Measurements from ENCODE around the gene NEDD4L.
"Not testable (repeated sequence)": the region's sequence is repeated elsewhere in the genome, so short reads cannot be mapped to it uniquely, and the experiment has no call there.

Gene NEDD4L

DNA sequence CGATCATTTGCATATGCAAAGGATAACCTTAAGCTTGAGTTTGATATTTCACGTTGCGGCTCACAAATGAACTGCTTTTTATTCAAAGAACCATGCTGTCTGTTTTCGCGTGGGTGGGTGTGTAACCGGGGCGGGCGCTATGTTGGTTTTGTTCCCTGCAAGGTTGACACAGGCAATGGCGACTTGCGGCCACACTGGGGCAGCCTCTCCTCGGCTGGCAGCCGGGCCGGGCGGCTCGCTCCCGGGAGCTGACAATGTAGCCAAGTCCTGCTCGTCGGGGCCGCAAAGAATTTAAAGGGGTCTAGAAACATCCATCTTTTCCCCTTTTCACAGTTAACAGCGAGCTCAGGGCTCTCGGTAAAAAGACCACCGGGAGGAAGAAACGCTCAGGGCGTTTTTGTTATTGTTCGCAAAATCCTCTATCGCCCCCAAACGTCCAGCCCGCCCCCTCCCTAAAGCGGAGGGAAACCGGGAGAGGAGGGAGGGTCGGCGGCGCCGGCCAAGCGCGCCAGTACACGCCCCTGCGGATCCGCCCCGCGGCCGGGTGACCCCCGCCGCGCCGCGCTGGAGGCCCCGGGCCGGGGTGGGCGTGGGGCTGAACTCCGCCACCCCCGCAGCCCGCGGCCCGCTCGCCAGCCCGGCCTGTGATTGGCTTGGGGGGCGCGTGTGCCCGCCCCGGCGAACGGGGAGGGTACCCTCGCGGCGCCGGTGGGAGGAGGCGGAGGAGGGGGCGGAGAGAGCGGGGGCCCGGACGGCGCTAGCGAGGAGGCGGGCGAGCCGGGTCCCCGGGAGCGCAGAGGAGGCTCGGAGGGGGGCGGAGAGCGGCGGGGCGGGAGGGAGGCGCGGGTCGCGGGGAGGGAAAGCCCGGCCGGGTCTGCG lies at the start of gene NEDD4L:
NEDD4L (plus strand) TSS at position 736 of the 879 bp plus-strand sequence. CDS start 435 bp downstream, outside the sequence.
- in situ Hi-C loops (cut with MboI; ENCODE audit: low sequenced_read_pairs), result no loop called here

DNA sequence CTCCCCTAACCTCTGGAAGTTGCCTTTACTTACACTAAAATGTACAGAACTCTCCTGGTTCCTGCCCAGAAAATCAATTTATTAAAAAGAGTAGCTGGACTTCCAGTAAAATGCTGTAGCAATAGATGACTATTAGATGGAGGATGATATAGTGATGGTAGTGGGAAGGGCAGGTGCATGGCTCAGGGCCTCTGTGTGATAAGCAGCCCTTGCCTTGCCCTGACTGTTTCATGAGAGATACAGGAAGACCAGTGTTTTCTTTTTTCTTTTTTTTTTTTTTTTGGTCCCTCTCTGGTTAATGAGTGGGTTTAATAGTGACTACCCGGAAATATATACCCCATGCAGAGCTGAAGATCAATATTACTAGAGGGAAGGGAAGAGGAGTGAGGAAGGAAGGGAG lies 48.7 kb upstream of the NEDD4L start:
- in situ Hi-C loops (cut with MboI; ENCODE audit: low sequenced_read_pairs), result no loop called here

DNA sequence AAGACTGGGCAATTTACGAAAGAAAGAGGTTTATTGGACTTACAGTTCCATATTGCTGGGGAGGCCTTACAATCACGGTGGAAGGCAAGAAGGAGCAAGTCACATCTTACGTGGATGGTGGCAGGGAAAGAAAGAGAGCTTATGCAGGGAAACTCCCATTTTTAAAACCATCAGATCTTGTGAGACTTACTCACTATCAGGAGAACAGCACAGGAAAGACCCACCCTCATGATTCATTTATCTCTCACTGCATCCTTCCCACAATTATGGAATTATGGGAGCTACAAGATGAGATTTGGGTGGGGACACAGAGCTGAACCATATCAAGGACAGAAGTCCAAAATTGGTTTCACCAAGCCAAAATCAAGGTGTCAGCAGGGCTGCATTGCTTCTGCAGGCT lies 47.1 kb upstream of the NEDD4L start:
- in situ Hi-C loops (cut with MboI; ENCODE audit: low sequenced_read_pairs), result not testable (repeated sequence)

DNA sequence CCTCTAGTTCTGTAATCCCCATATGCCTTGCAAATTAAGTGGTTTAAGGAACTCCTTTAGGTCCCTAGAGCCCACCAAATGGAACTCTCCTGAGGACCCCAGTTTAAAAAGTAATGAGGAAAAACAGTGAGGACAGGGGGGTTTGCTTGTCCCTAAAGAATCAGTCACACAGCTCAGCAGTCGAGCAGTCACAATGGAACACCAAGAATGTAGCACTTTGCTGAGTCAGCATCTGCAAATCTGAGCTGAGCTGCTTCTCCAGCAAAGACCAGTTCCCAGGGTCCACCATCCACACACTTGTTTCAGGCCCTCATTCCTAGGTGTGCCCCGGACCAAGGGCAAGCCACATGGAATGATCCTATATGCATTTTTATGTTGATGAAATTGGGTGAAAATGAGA lies 46.2 kb upstream of the NEDD4L start:
- in situ Hi-C loops (cut with MboI; ENCODE audit: low sequenced_read_pairs), result no loop called here

DNA sequence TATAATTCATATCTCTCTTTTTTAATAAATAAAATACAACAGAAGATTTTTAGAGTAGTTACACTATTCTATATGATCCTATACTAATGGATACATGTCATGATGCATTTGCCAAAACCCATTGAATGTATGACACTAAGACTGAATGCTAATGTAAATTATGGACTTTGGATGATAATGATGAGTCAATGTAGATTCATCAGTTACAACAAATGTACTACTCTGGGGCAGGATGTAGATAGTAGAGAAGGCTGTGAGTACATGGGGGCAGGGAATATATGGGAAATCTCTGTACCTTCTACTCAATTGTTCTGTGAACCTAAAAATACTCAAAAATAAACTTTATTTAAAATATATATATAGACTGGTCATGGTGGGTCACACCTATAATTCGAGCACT lies 45.6 kb upstream of the NEDD4L start:
- in situ Hi-C loops (cut with MboI; ENCODE audit: low sequenced_read_pairs), result no loop called here

DNA sequence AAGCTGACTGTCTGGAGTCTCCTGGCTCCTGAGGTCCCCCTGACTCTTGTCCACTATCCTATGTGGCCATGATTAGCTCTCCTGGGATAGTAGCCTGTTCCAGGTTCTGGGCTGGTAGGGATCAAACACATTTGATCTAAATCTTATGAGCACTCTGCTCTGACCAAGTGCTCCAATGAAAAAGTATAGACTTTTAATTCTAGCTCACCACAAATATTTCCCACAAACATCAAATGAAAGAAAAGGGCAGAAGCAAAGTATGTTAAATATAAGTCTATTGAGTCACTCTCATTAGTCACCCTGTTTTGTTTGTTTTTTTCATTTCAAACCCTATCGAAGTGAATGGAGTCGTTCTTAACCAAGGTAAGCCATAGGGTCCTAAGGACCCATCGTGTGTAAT lies 39.7 kb upstream of the NEDD4L start:
- in situ Hi-C loops (cut with MboI; ENCODE audit: low sequenced_read_pairs), result no loop called here

DNA sequence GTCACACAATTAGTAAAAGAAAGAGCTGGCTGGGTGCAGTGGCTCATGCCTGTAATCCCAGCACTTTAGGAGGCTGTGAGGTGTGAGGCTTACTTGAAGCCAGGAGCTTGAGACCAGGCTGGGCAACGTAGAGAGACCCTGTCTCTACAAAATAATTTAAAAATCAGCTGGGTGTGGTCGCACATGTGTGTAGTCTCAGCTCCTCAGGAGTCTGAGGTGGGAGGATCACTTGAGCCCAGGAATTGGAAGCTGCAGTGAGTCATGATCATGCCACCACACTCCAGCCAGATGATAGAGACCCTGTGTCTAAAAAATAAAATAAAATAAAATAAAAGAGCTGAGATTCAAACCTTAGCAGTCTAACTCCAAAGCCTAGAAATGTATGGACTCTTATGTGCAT lies 39.0 kb upstream of the NEDD4L start:
- in situ Hi-C loops (cut with MboI; ENCODE audit: low sequenced_read_pairs), result no loop called here

DNA sequence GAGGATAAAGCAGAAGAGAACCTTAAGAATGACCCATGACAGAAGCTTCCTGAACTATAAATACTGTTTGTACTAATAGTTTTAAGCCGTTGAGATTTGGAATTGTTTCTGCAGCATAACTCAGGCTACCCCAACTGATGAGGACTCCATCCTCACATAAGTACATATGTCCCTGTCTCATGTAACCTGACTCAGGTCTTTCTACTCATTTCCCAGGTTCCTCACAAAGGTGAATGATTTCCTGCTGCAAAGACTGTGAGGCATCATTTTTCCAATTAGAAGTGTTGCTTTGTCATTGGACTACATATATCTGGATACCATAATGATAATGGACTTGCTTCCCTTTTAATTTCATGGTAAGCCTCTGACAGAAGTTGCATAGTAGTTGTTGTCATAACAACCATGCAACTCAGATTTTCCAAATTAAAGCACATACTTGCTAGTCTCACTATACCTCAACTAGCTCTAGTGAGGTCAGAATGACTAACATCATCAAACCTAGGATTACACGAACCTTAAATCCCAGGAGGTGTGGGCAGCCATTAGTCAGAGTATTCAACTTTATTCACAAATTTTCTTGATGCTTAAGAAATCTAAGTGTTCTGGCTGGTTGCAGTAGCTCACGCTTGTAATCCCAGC lies 38.0 kb upstream of the NEDD4L start:
- in situ Hi-C loops (cut with MboI; ENCODE audit: low sequenced_read_pairs), result no loop called here

DNA sequence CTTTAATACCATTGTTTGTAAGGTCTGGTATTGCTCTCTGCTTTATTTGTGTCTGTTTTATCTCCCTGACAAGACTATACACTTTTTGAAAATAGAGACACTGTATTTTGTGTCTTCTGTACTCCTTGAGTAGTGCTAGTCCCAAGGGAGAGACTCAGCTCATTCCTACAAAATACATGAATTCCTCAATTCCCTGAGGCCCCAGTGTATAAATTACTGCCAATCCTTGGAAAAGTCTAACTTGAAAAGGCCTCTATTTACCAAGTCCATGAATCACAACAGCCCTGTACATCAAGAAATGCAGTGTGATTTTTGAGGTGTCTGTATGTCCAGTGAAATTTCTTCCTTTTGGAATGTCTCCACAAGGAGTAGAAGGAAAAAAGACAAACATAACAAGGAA lies 34.9 kb upstream of the NEDD4L start:
- in situ Hi-C loops (cut with MboI; ENCODE audit: low sequenced_read_pairs), result no loop called here

DNA sequence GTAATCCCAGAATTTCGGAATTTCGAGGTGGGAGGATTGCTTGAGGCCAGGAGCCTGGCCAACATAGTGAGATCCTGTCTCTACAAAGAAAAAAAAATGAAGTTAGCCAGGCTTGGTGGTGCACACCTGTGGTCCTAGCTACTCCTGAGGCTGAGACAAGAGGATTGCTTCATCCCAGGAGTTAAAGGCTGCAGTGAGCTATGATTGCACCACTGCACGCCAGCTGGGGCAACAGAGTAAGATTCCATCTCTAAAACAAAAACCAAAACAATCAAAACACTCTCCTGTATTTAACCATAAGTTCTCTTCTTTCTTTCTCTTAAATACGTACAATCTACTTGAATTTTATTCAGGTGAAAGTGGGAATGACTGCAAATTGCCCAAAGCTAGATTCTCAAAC lies 33.8 kb upstream of the NEDD4L start:
- in situ Hi-C loops (cut with MboI; ENCODE audit: low sequenced_read_pairs), result no loop called here

DNA sequence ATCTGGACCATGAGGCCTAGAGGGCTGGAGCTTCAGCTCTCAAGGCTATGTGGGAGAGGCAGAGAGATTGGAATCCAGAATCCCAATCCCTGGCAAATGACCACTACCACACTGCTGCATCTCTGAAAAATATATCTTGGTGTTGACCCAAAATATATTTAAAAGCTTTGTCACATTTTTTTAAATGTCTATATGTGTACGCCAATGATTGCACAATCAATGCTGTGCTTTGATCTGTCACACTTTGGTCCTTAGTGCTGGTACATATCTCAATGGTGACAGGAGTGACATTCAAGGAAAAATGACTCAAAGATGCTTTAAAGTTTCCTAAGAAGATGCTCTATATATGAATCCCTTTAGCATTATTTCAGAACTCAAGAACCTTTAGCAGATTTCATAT lies 31.7 kb upstream of the NEDD4L start:
- in situ Hi-C loops (cut with MboI; ENCODE audit: low sequenced_read_pairs), result no loop called here

DNA sequence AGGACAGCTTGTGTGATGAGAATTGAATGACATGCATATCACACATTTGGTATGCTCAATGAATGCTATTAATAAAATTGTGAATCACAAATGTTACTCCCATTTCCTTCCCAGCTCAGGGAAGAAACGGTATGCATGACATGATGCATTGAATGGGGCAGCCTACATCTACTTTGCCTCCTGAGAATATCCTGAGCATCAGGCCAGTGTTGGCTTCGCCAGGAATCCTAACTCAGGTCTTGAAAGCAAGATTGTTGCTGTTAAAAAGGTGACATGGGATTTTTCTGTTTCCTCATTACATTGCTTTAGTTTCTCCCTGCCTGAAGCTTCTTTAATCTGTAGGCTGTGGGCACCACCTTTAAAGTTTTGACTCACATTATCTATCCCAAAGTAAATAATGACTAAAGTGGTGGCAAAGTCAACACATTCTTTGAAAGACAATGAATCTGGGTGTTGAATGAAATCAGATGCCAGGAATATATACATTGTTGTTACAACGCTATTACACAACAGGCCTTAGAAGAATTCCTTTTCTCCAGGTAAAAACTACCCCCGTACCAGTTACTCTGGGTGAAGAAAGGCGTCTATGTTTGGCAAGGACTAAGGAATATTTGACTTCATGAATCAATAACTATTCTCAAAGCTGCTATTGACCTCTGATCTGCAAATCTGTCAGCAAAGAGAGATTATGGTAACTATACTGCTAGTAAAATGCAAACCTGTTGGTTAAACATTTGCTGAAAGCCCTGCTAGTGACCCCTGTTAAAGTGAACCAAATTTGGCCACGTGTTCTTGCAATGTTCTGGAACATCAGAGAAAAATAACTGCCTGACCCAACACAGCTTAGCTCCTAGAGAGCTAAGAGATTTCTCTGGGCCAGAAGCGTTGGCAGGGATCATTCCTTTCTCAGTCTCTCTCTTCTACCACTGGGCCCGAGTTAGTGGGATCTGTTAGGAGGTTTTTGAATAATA lies 30.5 kb upstream of the NEDD4L start:
- in situ Hi-C loops (cut with MboI; ENCODE audit: low sequenced_read_pairs), result no loop called here

DNA sequence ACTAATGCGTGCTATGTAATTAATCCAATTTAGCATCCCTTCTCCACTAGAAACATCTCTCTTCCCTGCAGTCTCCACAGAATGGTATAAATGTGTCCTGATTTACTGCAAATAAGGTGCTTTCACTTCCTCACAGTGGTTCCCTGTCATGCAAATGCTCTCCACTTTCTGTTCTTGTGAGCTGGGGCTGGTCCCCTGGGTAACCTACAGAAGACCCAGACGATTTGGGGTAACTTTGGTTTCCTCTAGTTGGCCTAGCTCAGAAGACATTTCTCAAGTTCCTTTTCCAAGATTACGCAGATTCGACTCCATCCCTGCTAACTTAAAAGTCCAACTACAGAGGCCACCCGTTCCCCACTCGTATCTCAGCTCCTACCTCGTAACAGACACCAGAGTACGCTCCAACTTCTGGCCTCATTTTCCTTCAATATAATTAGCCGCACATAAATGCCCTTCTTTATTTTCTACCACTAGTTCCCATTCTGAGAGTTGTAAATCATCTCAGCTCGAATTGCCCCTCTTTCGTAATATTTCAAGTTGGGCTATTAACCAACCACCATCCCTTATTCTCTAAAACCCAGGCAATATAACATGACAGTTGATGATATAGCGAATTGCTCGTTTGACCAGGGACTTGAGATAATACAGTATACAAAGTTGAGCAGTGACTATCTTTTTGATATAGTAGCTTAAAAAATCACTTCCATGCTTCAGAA lies 28.8 kb upstream of the NEDD4L start:
- in situ Hi-C loops (cut with MboI; ENCODE audit: low sequenced_read_pairs), result no loop called here

DNA sequence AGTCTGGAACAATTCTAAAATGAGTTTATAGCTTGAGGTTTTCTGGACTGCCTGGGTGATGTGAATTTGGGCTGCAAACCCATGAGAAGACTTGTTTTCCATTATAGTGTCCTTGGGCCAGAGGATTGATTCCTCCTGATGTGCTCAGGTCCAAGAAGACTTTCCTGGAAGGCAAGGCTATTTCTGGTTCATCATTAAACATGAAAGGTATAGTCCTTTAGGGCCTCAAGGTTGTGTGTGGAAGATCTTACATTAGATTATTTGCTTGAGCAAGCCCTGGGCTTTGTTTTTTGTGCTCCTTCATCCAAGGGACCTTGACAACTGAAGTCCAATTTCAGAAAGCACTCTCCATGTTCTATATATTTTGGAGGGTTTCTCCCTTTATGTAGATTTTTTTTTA lies 26.8 kb upstream of the NEDD4L start:
- in situ Hi-C loops (cut with MboI; ENCODE audit: low sequenced_read_pairs), result no loop called here

DNA sequence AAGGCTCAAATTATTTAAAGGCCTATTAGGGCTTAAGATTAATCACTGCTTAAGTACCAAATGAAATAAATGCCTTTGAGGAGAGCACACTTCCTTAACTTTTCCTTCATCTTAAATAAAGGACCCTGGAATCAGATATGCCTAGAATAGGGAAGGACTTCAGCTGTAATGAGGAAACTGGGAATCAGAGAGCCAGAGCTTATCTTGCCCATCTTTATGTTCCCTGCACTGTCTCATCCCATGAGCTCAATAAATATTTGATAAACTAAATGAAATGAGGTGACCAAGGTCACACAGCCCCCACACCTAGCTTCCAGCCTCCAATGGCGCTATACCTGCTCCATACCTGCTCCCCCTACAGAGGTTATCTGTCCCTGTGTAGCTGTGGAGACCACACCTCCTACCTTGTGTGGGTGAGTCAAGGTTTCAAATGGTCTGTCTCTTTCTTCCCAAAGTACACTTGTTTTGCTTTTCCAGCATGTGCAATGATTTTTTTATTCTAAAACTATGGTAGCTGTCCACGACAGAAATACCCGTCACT lies 23.4 kb upstream of the NEDD4L start:
- in situ Hi-C loops (cut with MboI; ENCODE audit: low sequenced_read_pairs), result no loop called here

DNA sequence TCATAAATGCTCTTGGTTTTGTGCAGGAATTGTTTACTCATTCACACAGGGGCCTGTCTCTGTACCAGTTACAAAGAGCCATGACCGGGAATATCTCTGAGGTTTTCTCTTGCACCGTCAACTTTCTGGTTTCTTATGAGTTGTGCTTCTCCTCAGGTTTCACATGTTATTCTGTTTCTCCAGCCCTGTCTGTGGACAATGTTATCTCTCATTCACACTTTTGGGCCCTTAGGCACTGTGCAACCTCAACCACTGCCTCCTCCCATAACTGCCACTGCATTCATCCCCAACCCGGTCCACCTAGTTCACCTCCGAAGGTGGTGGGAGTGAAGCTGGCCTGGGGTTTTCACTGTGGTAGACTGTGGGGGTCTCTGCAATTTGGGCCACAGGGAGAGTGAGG lies 22.5 kb upstream of the NEDD4L start:
- in situ Hi-C loops (cut with MboI; ENCODE audit: low sequenced_read_pairs), result no loop called here

DNA sequence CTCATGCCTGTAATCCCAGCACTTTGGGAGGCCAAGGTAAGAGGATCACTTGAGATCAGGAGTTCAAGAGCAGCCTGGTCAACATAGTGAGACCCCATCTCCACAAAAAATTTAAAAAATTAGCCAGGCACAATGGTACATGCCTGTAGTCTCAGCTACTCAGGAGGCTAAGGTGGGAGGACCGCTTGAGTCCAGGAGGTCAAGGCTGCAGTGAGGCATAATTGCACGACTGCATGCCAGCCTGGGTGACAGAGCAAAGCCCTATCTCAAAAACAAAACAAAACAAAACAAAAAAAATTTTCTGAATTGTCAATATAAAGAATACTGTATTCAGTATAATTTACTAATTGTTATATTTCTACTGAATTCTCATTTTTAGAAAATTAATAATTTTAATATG lies 20.9 kb upstream of the NEDD4L start:
- in situ Hi-C loops (cut with MboI; ENCODE audit: low sequenced_read_pairs), result no loop called here

DNA sequence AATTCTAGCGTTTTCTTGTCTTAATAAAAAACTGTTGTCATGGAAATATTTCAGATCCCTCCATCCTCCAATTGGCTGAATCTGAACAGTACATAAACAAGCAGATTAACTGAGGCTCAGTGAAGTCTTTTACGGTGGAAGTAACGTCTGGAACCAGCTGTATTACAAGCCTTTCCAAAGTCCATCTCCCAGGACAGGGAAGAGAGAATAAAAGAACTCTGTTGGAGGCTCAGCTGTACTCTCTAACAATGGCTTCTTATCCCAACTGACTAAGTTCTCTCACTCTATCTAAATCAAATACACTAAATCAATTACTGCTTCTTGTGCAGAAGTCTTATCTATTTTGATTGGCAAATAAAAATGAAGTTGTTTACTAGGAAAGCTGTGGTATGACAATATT lies 19.9 kb upstream of the NEDD4L start:
- in situ Hi-C loops (cut with MboI; ENCODE audit: low sequenced_read_pairs), result no loop called here

DNA sequence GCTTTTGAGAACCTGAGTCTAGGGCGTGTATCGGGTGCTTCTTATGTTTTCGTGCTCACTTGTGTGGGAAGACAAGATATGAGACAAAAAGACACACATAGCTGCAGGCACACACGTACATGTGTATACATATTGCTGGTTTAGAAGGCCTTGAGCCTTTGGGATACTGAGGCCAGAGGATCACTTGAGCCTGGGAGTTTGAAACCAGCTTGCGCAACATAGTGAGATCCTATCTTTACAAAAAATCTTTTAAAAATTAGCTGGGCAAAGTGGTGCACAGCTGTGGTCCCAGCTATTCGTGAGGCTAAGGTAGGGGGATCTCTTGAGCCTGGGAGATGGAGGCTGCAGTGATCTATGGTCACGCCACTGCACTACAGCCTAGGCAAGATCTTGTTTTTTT lies 18.8 kb upstream of the NEDD4L start:
- in situ Hi-C loops (cut with MboI; ENCODE audit: low sequenced_read_pairs), result no loop called here

DNA sequence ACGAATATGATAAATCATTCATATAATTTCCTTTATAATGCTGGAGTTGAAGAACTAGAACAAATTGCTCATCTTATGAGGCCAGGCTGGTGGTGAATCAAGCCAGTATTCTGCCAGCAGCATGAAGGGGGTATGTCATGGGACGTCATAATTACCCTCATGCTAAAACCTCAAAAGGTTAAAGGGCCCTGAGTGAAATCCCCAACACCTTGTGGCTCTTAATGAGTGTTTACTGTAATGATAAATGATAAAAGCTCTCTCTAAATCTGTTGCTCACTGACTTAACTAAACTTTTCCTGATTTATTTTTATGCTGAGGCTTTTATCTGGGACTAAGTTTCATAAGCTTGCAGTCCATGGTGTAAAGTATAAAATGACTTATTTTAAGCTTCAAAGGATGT lies 18.3 kb upstream of the NEDD4L start:
- in situ Hi-C loops (cut with MboI; ENCODE audit: low sequenced_read_pairs), result no loop called here

Data from HL-60/S4 (cell line).